HG03342 (cell line): Measurements from ENCODE around the gene CCNDBP1.
"Not testable (repeated sequence)": the region's sequence is repeated elsewhere in the genome, so short reads cannot be mapped to it uniquely, and the experiment has no call there.

ENCODE experiments used
- ATAC-seq: cut with Tn5 transposase; IDR thresholded peaks from one replicate; pipeline ENCODE4 v1.9.1; 2021; ENCODE audit warnings: mild to moderate bottlenecking, moderate library complexity; ENCODE audit not compliant: unreplicated experiment

Gene CCNDBP1, protein sequence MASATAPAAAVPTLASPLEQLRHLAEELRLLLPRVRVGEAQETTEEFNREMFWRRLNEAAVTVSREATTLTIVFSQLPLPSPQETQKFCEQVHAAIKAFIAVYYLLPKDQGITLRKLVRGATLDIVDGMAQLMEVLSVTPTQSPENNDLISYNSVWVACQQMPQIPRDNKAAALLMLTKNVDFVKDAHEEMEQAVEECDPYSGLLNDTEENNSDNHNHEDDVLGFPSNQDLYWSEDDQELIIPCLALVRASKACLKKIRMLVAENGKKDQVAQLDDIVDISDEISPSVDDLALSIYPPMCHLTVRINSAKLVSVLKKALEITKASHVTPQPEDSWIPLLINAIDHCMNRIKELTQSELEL

DNA sequence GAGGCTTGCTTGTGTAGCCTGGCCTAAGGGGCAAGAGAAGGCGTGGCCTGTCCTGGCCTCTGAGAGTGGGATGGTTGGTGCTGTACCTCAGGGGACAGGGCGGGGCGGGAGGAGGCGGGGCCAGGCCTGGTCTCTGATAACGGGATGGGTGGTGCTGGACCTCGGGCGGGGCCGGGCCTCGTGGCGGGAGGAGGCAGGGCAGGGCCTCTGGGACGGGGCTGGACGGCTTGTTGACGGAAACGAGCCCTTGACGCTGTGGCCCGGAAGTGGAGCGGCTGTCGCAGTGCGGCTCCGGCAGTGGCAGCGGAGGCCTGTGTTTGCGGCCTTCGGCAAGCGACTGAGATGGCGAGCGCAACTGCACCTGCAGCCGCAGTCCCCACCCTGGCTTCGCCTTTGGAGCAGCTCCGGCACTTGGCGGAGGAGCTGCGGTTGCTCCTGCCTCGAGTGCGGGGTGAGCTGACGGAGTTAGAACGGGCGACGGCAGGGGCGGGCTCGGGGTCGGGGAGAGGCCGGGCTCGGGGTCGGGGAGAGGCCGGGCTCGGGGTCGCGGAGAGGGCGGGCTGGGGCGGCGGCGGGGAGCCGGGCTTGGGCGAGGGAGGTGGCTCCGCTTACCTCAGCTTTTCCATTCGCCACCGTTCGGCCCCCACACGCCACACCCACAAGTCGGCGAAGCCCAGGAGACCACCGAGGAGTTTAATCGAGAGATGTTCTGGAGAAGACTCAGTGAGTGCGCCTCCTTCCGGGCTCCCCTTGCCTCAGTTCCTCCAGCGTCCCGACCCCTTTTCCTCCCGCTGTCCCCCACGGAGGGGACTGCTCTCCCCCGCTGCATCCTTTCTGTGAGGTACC, at the start of gene CCNDBP1:
Gene CCNDBP1, plus strand, starts transcription at position 247 of the 846 bp plus-strand sequence. Its CDS starts 96 bp downstream, at position 343.
- ATAC-seq: peak; percentile 90

DNA sequence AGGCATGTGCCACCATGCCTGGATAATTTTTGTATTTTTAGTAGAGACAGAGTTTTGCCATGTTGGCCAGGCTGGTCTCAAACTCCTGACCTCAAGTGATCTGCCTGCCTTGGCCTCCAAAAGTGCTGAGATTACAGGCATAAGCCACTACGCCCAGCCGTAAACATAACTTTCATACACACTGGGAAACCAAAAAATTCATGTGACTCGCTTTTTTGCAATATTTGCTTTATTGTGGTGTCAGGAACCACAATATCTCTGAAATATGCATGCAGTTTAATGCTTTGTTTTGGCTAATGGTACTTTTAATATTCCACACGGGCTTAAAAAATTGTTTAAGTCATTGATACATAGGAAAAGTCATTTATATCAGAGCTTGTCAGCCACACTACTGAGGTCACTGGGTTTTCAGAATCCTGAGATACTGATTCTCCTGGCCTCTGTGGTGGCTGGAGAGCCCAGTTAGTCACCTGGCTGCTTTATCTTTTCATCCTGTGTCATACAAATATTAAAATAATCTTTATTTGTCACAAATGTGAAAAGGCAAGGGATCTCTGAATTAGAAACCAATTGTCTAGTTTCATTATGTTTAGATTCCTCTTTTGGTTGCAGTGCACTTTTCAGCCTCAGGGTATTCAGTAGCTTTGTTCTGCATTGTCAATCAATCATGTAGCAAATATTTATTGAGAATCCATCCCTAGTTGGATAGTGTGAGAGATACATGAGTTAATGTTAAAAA, 41.8 kb upstream of the CCNDBP1 start:
- ATAC-seq: no peak

DNA sequence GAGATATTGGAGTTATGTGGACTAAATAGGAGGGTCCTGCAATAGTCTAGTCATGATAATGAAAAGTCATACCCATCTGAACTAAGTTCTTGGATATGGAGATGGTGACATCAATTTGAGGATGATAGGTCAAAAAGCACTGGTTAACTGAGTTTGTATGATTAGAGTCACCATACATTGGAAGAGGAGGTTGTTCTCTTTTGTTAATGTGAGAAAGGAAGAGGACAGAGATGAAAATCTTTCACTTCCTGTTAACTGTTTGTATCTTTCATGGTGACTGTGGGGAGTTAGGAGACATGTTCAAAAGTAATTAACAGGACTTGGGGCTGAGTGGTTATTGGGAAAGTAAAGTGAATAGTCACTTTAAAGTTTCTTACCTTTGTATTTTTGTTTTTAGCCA, 40.7 kb upstream of the CCNDBP1 start:
- ATAC-seq: no peak

DNA sequence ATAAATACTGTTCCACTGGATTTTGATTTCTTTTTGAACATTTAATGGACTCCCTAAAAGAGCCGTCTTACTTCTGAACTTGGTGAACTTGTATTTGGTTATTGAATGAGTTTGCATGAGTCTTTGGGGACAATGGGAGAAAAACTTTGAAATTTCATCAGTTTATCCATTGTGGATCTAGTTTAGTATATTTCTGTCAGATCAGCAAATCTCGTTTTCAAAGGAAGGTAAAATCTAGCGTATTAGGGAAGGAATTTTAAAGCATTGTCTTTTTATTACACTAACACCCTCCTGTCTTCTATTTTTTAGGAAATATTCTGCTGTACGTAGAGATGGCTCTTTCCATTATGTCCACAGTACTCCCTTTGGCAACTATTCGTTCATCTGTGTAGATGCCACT, 39.0 kb upstream of the CCNDBP1 start:
- ATAC-seq: no peak

DNA sequence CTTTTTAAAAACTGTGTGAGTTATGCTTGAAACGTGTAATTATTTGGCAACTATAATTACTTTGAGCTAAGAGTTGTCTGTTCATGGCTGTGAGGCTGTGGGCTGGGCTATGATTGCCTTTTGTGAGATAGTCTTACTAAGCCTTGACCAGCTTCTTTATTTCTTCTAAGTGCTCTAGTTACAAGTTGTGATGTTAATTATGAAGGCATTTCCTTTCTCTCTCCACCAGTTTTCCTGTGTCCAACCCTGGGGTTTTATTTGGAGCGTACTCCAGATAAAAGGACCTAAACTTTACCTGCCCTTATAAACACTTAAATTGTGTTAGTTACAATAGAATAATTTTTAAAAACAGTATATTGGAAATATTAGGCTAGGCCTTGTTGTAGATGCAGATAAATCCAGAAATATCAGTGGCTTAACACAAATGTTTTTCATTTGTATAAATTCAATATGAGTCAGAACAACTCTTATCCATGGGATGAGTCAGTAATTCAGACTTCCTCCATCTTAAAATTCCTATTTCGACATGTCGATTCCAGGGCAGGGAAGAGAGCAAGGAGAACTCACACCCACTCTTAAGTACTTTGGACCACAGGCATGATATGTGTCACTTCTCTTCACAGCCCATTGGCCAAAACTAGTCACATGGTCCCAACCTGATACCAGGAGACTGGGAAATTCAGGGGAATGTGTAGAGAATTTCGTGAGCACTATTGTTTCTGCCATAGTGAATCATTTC, 34.8 kb upstream of the CCNDBP1 start:
- no peak for ATAC-seq

DNA sequence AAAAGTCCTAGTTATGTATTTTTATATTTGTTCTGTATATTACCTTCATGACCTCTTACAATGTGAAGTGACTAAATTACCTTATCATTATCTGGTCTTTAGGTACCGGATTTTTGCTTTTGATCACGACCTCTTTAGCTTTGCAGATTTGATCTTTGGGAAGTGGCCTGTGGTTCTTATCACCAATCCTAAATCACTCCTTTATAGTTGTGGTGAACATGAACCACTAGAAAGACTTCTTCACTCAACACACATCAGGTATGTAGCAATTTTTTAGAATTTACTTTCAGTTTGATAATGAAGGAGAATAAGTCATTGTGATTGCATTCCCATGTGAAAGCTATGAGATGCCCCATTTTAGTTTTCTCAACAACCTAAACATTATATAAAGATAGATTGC, 33.5 kb upstream of the CCNDBP1 start:
- ATAC-seq: no peak

DNA sequence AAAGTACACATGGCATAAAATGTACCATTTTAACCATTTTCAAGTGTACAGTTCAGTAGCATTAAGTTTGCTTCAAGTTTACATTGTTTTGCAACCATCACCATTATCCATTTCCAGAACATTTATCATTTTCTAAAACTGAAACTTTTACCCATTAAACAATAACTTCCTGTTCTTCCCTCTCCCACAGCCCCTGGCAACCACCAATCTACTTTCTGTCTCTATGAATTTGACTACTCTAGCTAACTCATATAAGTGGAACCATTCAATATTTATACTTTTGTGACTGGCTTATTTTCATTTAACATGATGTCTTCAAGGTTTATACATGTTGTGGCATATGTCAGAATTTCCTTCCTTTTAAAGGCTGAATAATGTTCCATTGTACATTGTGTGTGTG, 31.9 kb upstream of the CCNDBP1 start:
- no peak for ATAC-seq

DNA sequence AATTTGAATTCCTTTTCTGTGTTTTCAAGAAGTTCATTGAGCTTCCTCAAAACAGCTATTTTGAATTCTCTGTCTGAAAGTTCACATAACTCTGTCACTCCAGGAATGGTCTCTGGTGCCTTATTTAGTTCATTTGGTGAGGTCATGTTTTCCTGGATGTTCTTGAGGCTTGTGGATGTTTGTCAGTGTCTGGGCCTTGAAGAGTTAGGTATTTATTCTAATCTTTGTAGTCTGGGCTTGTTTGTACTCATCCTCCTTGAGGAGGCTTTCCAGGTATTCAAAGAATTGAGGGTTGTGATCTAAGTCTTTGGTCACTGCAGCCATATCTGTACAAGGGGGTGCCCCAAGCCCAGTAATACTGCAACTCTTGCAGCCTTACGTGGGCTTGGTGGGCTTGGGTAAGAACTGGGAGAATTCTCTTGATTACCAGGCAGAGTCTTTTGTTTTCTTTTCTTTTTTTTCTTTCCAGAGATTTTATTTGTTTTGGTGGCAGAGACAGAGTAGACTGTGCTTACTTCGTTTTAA, 19.3 kb upstream of the CCNDBP1 start:
- no peak for ATAC-seq

DNA sequence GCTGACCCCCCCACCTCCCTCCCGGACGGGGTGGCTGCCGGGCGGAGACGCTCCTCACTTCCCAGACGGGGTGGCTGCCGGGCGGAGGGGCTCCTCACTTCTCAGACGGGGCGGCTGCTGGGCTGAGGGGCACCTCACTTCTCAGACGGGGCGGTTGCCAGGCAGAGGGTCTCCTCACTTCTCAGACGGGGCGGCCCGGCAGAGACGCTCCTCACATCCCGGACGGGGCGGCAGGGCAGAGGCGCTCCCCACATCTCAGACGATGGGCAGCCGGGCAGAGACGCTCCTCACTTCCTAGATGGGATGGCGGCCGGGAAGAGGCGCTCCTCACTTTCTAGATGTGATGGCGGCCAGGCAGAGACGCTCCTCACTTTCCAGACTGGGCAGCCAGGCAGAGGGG, 17.9 kb upstream of the CCNDBP1 start:
- ATAC-seq: not testable (repeated sequence)

DNA sequence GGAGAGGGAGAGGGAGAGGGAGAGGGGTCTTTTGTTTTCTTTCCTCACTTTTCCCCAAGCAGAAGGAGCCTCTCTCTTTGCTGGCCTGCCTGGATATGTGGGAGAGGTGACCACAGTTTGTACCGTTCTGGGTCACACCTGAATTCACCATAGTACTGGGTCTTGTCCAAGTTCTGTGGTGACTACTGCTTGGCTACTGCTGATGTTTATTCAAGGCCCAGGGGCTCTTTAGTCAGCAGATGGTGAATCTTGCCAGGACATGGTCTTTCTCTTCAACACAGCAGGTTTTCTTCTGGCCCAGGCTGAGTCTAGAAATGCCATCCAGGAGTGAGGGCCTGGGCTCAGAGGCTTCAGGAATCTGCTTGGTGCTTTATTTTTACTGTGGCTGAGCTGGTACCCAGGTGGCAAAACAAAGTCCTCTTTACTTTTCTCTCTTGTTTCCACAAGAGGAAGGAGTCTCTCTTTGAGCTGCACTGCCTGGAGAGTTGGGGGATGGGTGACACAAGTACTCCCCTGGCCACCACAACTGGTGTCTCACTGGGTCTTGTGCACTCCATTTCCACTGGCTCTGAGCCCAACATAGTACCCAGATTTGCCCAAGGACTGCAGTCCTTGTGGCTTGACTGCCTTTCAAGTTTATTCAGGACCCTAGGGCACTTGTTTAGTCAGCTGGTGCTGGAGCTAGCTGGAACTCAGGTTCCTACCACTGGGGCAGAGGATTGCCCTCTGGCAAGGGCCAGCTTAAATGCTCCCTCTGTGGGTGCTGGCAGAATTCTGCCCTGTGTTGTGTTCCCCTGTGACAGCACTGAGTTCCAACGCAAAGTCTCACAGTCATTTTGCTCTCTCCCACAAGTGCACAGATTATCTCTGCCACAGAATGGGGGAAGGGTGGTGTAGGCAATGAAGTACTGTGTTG, 16.8 kb upstream of the CCNDBP1 start:
- ATAC-seq: no peak

DNA sequence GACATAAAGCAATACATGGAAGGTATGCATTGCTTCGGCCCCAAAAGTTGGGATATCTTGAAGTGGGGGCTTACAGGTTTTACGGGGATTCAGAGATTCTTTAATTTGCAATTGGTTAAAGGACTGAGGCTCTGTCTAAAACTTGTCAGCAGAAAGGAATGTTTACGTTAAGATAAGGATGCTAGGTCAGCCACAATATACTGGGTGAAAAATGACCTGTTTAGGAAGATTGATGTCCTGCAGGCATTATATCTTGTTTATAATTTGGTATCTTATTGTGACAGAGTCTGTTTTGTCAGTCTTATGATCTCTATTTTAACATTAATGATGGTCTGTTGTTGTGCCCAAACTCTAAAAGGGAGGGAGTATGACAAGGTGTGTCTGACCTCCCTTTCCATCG, 15.3 kb upstream of the CCNDBP1 start:
- ATAC-seq: no peak

DNA sequence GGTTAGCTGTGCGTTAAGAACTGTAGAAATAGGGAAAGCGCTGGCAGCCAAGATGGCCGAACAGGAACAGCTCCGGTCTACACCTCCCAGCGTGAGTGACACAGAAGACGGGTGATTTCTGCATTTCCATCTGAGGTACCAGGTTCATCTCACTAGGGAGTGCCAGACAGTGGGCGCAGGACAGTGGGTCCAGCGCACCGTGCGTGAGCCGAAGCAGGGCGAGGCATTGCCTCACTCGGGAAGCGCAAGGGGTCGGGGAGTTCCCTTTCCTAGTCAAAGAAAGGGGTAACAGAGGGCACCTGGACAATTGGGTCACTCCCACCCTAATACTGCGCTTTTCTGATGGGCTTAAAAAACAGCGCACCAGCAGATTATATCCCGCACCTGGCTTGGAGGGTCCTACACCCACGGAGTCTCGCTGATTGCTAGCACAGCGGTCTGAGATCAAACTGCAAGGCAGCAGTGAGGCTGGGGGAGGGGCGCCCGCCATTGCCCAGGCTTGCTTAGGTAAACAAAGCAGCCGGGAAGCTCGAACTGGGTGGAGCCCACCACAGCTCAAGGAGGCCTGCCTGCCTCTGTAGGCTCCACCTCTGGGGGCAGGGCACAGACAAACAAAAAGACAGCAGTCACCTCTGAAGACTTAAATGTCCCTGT, 9.4 kb upstream of the CCNDBP1 start:
- not testable (repeated sequence) for ATAC-seq

DNA sequence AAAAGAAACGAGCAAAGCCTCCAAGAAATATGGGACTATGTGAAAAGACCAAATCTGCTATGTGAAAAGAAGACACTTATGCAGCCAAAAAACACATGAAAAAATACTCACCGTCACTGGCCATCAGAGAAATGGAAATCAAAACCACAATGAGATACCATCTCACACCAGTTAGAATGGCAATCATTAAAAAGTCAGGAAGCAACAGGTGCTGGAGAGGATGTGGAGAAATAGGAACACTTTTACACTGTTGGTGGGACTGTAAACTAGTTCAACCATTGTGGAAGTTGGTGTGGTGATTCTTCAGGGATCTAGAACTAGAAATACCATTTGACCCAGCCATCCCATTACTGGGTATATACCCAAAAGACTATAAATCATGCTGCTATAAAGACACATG, 8.1 kb upstream of the CCNDBP1 start:
- ATAC-seq: not testable (repeated sequence)

DNA sequence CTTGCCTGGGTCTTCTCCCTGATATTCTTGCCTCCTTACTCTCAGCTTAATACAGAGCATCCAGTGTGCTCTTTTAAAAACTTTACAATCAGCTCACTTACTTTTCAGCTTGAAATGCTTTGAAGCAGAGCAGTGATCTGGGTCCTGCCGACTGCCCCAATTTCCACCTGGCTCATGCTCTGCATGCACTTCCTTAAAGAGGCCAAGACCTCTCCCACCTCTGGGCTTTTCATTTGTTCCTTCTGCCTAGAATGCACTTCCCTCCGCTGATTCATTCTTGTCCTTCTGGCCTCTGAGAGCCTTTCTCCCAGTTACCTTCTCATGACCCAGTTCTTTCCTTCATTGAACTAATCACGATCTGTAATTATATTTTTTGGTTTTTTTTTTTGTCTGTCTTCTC, 1.9 kb upstream of the CCNDBP1 start:
- ATAC-seq: no peak

DNA sequence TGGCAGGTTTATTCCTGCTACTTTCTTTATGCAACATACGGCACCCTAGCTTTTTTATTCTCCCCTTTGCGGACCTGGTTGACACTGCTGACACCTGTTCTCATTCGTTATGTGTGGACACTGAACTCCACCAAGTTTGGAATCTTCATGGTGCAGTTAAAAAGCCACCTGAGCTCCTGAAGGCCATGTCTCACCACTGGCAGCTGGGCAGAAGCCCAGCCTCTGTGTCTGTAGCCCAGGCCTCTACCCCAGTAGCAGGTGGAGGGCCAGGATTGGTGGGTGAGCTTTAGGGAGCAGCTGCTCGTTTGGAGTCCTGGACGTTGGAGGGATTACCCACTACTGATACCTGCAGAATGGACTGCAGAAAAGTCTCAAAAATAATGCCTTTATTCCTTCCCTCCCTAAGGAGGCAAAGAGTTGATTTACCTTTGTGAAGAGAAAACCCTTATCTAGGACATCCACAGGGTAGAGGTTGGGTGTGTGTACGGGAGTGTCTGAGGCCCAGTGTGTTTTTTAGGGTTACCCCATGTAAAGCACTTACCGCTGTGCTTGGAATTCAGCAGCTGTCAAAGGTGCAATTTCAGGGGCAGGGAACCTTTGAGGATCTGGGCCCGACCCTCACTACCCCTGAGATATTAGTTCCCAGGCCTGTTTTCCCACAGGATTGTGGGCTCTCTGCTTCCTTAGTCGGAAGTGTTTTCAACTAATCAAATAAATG, 637 bp upstream of the CCNDBP1 start:
- ATAC-seq: no peak

DNA sequence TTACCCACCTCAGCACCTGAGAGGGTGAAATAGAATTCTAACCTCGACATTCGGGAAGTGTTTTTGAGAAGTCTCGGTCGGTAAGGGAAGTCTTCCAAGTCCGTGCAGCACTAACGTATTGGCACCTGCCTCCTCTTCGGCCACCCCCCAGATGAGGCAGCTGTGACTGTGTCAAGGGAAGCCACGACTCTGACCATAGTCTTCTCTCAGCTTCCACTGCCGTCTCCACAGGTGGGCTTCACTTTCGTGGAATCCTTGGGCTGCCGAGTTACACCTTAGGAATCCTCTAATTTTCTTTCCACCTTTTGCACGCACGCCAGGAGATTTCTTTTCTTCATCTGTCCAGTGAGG, 775 bp downstream of the CCNDBP1 start:
- peak; percentile 20 for ATAC-seq

DNA sequence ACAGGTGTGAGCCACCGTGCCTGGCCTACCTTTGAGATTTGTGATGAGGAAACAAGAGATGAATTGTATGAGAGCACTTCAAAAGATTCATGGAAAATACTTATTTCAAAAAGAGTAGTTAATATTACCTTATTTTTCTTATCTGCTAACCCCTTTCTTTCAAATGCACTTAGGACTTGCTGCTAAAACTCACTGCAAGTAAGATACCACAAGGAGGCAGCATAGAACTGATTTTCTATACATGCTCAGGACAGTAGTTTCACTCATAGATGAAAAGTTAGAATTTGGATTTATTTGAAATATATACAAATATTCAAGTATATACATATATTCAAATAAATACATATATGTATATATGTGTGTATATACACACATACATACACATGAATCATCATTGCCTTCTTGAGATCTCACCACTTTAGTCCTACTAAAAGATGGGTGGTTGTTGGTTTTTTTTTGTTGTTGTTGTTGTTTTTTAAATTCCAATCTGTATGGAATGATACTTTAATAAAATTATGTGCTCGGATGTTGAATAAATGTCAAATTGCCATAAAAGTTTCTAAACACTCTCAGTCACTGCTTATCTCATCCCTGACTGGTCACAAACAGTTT, 2.4 kb downstream of the CCNDBP1 start:
- no peak for ATAC-seq

DNA sequence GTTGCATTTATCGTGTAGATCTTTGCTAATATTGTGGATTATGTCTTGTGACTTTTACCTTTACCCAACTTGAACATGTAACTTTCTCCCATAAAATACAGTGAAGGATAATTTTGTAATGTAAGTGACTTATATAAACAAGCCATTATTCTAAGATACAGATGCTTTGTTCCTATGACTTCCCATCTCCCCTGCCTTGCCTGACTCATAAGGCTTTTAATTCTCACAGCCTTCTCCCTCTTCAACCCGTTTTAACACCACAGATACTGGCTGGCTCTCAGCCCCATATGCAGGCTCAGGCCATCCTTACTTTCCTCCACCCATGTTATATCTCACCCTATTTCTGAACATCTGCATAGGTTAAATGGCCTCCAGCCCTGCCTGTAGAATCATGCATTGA, 4.1 kb downstream of the CCNDBP1 start:
- ATAC-seq: no peak
